Stimulated activated CD8-positive, alpha-beta memory T cell treated with anti-CD3 and anti-CD28 coated beads, Interleukin-4, amount 100 ng/mL, for 1 hour (primary cell): Measurements from ENCODE around the gene CAB39L.

ENCODE experiments used
- DNase-seq, 2 donors: peaks; one replicate each; pipeline ENCODE4 v3.0.0-alpha.2; 2020; ENCODE audit warnings: low read depth in 2 of 2, low spot score in 1 of 2

CAB39L gene

DNA sequence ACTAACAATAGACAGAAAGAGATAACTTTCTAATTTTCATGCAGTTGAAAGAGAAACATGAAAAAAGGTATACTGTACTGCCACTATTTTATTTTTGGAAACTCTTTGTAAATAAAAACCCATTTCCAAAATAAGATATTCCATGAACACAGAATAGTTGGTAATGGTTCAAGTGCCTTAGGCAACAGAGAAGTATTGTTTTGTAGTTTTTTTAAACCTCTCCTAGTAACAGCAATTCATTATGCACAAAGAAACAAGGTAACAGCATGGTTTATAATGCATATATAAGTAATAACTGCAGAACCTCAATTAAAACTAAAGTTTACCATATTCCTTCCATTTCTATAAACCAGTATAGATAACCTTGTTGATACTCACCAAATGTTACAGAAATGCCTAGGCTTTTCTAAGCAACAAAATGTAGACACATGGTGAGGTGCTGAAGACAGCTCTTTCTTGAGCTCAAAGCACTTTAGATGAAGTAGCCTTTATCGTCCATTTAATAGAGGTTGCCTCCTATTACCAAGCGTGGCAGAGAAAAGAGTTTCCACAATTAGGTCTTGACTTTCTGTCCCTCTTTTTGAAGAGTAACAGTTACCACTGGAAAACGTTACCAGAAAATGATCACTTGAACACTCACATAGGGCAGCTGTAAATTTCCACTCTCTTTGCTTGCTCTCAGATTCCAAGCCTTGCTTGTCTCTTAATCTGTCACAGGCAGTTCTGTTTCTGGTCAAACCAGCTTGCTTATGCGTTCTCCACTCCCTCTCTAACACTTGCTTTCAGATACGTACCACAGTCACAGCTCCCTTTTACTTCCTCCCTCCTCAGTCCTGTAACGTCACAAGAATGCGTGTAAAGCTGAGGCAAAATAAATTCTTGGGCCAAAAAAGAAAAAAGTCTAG, 42.9 kb downstream of the CAB39L start:
- no peak for DNase-seq

DNA sequence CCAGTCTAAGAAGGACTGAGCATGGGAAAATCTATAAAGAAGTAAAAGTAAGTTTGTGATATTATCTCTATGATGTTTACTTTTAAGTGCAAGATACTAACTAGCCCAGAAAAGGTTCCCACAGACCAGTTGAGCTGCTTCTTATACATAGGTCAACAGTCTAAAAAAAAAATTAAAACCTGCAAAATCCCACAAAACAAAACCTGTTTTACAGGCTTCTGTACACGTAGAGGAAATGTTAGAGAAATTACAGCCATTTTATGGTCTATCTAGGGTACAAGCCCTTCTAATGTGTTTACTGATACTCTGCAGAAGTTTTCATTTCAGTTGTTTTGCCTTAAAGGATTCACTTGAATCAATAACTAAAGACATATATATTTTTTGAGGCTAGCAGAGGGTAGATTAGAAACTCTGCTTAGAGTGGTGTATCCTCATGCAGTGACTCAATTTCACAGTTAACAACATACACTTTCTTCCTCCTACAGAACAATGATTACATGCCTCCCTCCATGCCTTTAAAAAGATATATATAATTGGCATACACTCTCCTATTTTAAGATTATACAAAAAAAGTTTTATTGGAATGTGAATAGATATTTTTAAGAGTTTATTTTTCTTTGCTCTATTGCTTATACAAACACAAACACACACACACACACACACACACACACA, 43.9 kb downstream of the CAB39L start:
- DNase-seq: no peak

DNA sequence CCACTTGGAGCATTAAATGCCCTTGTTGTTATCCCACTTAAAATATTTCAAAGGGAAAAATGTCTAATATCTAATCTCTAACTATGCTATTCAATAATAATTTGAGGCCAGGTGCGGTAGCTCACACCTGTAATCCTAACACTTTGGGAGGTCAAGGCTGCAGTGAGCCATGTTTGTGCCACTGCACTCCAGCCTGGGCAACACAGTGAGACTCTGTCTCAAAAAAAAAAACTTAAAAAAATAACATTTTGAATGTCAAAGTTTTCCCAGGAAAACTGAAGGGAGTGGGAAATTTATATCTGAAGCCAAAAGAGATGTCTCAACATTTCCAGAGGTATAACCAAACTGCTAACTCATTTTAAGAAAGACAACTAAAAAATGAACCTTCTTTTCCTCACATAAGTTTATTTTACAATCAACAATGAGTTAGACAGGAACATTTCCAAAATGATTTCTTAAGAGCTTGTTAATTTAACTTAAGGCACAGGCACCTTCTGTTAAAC, 47.9 kb downstream of the CAB39L start:
- no peak for DNase-seq

DNA sequence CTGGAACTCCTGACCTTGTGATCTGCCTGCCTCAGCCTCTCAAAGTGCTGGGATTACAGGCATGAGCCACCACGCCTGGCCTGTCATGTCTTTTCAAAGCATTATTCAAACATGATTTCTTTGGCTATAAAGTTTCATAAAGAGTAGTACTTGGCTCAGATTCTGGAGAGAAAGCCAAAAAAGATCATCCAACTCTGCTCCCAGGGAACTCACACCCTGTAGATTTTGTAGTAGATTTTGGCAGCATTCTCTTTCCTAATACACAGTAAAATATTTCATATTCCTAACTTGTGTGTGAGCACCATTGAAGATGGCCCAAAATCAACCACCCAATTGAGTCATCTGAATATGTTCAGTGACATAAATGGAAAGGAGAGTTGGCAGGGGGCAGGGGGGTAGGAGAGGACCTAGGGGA, 48.4 kb downstream of the CAB39L start:
- DNase-seq: no peak

DNA sequence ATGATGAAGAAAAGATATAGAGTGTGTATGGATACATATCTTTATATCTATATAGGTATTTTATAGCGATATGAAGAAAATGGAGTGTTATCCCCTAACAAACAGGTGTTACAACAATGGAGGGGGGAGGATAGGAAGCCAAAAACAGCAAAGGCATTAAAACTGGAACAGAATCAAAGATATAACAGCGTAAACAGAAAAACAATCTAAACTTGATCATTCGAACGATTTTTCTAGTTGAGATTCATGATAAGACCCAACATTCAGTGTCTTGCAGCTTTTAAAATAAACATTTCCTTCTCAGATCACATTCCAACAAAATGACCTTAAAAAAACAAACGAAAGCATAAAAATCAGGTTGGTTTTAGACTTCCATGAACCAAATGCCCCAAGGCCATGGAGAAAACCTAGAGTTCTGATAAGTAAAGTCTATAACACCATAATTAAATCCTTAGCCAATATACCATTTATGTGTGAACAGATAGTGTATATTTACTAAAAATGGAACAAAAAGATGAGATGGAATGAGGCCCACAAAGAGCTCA, 55.7 kb downstream of the CAB39L start:
- DNase-seq: no peak

DNA sequence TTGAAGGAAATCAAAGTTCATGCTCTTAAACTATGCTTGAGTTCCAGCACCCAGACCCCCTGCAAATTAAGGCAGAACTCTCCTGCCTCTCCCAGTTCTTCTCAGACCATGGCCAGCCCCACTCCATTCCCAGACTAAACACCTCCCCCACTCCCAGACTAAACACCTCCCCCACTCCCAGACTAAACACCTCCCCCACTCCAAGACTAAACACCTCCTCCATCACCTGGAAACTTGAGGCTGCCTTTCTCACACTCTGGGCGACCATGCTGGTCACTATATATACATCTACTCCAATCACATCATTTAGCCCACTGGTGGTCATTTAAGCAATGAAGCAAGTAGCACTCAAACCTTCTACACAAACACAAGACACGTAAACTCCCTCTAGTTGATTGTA, 57.2 kb downstream of the CAB39L start:
- DNase-seq: no peak

DNA sequence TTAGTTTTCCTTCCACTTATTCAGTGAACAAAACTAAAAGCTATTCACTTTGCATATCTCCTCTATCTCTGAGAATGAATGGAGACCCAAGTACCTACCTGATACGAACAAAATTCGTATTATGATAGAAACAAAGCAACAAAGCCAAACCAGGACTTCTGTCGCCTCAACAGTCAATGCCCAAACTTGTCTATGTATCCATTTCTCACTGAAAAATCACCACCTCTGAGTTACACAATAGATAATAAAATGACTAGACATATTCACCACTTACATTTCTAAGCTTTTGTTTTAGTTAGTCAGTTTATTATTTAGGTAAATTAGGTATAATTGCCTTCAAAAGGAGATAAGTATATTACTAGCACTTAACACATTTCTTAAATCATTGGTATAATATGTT, 67.7 kb downstream of the CAB39L start:
- no peak for DNase-seq

DNA sequence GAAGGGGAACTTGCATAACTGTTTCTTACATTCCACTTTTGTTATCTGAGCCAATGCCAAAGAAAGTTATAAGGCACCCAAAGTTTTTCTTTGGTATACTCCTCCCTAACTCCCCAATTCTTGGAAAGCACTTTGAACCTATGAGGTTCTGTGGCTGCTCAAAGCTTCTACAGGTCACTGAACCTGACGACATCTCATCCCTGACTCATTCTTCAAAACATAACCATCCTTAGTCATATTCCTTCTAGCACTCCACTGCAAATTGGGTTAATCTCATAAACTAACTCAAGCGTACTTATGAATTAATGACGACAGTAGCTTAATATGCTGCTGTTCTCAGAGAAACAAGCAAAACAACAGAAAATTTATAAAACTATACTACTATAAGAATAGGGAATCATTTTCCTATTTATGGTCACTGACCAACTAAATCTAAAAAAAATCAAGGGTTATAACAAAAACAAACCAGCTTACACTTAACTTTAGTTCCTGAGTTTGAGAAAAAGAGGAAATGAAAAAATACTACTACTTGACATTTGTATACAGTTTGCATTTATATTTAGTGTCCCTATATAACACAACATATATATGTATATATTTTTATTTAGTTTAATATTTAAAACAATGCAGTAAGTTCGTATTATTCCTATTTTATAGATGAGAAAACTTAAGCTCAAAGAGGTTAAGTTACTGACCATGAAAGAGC, 69.1 kb downstream of the CAB39L start:
- DNase-seq: no peak

DNA sequence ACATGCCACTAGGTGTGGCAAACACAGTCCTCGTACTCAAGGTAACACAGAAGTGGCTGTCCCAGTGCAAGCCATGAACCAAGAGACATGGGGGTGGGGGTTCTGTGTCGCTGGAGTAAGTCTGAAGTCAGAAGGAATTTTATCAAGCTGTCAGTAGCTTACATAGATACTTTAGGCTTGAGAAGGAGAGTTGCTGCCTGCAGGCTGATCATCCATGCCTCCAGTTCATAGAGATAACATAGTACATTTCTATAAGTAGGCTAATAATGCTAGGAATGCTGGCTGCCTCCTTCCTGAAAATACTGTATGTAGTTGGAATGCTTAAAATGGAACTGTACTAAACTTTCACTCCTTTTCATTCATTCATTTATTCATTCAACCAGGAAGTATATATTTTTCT, 70.1 kb downstream of the CAB39L start:
- DNase-seq: no peak

DNA sequence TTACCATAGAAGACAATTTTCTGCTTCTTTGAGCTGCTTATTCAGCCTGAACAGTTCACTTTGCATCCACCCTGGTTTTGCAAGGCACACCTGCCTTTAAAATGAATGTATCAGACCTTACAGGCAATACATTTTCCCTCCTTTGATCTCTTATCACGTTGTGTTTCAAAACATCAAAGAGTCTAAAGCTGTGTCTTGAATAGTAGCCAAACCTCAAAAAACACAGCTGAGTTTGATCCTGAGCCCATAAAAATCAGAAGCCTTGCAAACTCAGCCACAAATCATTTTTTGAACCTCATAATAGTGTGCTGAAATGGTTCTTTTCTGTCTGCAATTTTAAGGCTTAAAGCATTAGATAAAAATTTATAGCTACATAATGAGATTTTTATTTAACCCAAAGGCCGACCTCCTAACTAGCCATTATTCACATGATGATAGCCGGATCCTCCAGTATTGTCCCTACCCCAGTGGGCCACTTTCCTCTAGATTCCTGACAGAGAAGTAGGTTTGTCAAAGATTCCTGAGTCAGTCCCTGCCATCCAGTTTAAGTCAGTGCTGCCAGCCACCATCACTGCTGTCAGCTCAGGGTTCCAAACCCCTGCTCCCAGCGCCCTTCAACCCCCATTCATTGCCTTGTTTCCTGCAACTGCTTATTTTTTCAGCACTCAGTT, 71.8 kb downstream of the CAB39L start:
- DNase-seq: no peak

DNA sequence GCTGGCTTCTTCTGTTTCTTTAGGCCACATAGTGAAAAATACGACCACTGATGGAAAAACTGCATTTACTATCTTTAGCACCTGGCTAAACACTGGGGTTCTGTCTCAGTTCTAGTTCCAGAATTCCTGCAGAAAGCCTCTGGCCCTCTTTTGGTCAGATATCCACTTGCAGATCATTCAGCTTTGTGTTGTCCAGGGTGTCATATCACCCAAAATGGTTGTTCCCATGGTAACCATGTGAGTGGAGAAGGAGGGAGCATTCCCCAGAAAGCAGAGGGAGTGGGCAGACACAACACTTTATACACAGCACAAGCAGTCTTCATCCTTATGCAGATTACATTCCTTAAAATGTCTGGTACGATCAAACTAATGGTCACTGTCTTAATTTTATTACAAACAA, 73.5 kb downstream of the CAB39L start:
- DNase-seq: no peak

DNA sequence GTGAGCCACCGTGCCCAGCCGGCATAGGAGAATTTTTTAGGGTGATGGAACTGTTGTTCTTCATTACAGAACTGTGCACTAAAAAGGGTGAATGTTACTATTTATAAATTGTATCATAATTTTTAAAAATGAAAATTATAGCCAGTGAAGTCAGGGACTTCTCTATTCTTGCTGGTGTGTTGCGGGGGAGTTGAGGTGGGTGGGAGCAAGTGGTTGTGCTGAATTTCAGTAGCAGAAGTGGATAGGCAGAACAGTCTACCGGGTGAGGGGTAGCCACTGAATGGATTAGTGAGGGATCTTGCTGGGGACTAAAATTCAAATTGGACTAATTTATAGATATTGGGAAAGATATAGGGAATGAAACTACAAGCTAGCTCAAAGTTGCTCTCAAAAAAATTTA, 74.0 kb downstream of the CAB39L start:
- DNase-seq: no peak

DNA sequence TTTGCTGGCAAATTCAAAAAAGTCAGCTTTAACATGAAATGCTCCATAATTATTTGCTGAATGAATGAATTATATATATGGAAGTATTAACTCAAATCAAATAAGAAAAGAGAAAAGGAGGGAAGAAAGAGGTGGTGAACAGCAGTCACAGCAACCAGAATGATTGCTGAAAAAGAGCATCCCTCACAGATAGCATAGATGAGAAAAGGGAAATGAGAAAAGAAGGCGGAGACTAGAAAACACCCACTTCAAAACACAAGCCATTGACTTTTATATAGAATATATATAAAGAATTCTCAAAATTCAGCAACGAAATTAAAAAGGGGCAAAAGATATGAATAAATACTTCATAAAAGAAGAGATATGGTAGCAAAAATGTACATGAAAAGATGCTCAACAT, 75.2 kb downstream of the CAB39L start:
- DNase-seq: no peak

DNA sequence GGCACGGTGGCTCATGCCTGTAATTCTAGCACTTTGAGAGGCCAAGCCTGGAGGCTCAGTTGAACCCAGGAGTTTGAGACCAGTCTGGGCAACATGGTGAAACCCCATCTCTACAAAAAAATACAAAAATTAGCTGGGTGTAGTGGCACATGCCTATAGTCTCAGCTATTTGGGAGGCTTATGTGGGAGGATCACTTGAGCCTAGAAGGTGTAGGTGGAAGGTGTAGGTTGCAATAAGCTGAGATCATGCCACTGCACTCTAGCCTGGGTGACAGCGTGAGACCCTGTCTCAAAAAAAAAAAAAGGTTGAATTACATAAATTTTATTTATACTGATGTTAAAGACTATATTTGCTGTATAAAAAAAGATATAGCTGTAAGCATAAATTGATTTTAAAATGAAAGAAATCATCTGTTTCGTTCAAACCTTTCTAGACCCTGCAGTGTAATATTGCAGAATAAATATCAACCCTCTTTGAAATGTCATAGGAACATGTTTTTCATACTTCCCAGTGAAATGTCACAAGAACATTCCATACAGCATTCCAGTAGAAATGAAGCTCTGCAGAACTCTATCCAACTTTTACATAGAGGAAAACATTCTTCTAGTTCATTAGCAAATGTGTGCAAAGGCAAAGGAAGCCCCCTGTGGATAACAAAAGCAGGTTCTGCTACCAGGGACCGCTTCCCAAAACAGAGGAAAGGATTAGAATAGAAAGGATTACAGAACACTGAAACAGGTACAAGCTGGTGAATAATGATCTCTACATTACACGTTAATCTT, 76.0 kb downstream of the CAB39L start:
- no peak for DNase-seq

DNA sequence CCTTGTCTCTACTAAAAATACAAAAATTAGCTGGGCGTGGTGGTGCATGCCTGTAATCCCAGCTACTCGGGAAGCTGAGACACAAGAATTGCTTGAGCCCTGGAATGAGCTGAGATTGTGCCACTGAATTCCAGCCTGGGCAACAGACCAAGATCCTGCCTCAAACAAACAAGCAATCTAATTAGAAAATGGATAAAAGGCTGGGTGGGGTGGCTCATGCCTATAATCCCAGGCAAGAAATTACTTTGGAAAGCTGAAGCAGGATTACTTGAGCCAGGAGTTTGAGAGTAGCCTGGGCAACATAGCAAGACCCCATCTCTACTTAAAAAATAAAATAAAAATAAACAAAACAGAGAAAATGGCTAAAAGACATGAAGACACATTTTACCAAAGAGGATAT, 77.0 kb downstream of the CAB39L start:
- no peak for DNase-seq

DNA sequence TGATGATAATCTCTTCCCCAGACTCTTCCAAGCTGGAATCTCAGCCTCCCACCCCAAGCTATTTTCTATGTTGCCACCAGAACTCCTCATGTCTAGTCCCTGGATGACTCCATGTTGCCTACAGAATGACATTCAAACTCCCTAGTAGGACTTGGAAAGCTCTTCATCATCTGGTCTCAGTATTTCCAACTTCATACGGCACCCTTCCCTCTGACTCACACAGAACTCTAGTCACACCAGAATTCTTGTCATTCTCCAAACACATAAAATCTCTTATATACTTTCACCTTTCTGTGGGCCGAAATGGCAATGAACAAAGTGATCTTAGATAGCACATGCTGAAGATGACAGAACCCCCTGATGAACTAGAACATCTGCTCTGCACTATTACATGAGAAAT, 86.2 kb downstream of the CAB39L start:
- DNase-seq: no peak

DNA sequence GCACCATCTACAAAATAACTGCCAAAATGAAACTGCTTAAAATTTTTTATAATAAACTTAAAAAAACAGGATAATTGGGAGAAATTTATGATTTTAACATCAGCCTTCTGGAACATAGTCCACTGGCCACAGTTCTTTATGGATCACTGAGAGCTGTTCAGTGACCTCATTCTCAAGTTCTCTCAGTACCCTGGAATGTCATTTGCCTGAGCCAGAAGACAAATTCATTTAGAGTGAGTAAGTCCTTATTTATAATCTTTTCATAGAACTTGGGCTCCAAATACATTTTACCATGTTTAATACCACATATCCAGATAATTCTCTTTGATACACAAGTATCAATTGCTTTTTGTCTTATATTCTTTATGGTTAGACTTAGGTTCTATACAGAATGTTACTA, 87.6 kb downstream of the CAB39L start:
- no peak for DNase-seq

DNA sequence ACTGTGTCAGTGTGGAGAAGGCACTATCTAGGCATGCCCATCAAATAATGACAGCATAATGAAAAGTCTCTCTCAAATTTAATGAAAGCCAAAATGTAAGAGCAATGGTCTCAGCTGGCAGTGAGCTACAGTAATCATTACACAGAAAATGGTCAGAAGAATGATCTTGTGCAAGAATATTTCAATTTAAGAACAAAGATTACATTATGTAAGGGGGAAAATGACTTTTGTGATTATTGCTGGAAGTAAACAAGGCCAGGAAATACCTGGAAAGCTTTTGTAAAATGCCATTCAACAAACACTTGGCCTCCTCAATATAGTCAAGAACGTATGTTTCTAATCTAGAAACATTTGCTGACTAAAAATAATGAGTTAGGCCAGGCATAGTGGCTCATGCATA, 89.1 kb downstream of the CAB39L start:
- no peak for DNase-seq

DNA sequence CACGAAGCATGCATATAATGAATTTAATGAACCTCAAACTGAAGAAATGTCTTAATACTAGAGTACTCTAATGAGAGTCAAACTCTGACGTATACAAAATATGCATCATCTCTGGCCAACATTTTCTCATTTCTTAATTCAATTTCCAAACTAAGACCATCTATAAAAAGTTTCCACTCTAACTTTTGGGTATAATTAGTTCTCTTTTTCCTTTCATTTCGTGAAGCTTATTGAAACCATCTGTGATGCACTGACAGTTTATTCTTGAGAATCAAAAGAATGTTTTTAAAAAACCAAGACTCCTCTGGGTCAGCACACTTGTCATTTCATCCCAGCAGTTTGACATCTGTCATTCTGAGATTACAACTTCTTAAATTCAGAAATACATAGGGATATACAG, 90.0 kb downstream of the CAB39L start:
- no peak for DNase-seq

DNA sequence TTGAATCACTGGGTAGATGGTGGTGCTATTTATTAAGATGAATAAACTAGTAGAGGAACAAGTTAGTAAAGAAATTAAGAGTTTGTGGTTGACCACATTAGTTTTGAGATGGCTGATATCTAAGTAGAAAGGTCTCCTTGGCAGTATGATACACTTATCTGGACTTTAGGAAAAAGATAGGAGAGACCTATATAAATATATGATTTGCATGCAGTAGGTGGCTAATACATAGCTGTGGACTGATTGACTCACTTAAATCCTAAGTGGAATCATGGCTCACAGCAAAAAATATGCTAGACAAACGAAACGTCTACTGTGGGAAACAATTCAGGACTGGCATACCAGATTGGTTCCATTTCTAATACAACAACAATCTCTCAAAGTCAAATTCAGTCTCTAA, 92.0 kb downstream of the CAB39L start:
- DNase-seq: no peak
